ENCODE measurements around the gene ITPA. TPM values are rescaled to one million over a fixed set of nuclear protein-coding genes. Genes with fewer than 3 reads are reported as not detected.

Gene ITPA
- total and polyA plus RNA-seq, 10 of the 15 experiments (the other 5 are each of a cell fraction or from before 2014, with no cell fraction given), result 5.5 to 124 (median 66.3) TPM

DNA sequence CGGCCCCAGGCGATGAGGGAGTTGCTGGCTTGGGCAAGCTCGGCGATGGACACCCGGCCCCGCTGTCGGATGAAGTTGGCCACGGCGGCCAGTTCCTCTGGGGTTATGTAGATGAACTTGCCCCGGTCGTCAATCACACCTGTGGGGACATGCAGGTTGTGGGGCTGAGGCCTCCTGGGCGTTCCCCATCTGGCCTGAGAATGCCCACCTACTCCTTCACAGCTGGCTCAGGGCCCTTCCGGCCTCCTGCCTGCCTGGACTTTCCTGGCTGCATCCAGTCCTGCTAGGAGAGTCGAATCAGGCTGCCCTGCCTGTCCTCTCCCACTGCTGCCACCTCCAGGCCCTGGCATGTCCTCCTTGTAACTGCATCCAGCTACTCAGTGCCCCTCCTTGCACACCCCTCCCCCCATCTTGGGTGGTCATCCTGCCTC is 18.6 kb upstream of the ITPA start:
- no peaks in the 10 kb centered on the region for H3K27me3 ChIP-seq (replicated peaks in 1 of 2; ENCODE audit: control insufficient read depth in 2 of 2, insufficient read depth in 2 of 2, low read length in 1 of 2)
- ChIA-PET POLR2A (no interaction called here), SMC1A (ENCODE audit: uncharacterized antibody, unreplicated experiment) (no interaction called here), CTCF (no interaction called here), RAD21 (ENCODE audit: unreplicated experiment) (no interaction called here)
- TF ChIP-seq E4F1 (IDR thresholded peaks at IDR 0.05; ENCODE audit: borderline replicate concordance, partially characterized antibody), result no peak
- TF ChIP-seq, protein P1, sequence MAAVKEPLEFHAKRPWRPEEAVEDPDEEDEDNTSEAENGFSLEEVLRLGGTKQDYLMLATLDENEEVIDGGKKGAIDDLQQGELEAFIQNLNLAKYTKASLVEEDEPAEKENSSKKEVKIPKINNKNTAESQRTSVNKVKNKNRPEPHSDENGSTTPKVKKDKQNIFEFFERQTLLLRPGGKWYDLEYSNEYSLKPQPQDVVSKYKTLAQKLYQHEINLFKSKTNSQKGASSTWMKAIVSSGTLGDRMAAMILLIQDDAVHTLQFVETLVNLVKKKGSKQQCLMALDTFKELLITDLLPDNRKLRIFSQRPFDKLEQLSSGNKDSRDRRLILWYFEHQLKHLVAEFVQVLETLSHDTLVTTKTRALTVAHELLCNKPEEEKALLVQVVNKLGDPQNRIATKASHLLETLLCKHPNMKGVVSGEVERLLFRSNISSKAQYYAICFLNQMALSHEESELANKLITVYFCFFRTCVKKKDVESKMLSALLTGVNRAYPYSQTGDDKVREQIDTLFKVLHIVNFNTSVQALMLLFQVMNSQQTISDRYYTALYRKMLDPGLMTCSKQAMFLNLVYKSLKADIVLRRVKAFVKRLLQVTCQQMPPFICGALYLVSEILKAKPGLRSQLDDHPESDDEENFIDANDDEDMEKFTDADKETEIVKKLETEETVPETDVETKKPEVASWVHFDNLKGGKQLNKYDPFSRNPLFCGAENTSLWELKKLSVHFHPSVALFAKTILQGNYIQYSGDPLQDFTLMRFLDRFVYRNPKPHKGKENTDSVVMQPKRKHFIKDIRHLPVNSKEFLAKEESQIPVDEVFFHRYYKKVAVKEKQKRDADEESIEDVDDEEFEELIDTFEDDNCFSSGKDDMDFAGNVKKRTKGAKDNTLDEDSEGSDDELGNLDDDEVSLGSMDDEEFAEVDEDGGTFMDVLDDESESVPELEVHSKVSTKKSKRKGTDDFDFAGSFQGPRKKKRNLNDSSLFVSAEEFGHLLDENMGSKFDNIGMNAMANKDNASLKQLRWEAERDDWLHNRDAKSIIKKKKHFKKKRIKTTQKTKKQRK (IDR thresholded peaks at IDR 0.05; ENCODE audit: low read depth, low read length), result no peak
- TF ChIP-seq, protein P2, sequence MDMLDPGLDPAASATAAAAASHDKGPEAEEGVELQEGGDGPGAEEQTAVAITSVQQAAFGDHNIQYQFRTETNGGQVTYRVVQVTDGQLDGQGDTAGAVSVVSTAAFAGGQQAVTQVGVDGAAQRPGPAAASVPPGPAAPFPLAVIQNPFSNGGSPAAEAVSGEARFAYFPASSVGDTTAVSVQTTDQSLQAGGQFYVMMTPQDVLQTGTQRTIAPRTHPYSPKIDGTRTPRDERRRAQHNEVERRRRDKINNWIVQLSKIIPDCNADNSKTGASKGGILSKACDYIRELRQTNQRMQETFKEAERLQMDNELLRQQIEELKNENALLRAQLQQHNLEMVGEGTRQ (IDR thresholded peaks at IDR 0.05; ENCODE audit: borderline replicate concordance, low read depth, low read length), result no peak
- TF ChIP-seq RB1 (IDR thresholded peaks at IDR 0.05; ENCODE audit: borderline replicate concordance), result no peak
- TF ChIP-seq IRF5 (IDR thresholded peaks at IDR 0.05; ENCODE audit: borderline replicate concordance), result no peak
- TF ChIP-seq NR2F1 (conservative IDR thresholded peaks at IDR 0.05), result no peak
- no peak for TF ChIP-seq ZNF24 (IDR thresholded peaks at IDR 0.05)
- no peak for TF ChIP-seq ZNF384 (IDR thresholded peaks at IDR 0.05; ENCODE audit: borderline replicate concordance, low read depth, low read length)
- no peak for TF ChIP-seq RAD51 (IDR thresholded peaks at IDR 0.05)
- no peak for TF ChIP-seq YBX1 (IDR thresholded peaks at IDR 0.05)
- no peak for TF ChIP-seq NBN (IDR thresholded peaks at IDR 0.05)
- no peak for TF ChIP-seq CHD2 (IDR thresholded peaks at IDR 0.05; ENCODE audit: borderline replicate concordance, low read depth, low read length)
- no peak for TF ChIP-seq HCFC1 (IDR thresholded peaks at IDR 0.05; ENCODE audit: low read length)
- no peak for TF ChIP-seq NFIC (IDR thresholded peaks at IDR 0.05; ENCODE audit: low read depth, low read length)
- no peak for TF ChIP-seq BHLHE40 (IDR thresholded peaks at IDR 0.05; ENCODE audit: borderline replicate concordance in 1 of 2, low read depth in 2 of 2, low read length in 1 of 2)
- 0 out of 2 replicates have a peak, but pooled peaks cover 2% of the 10 kb centered on the region for H4K20me1 ChIP-seq (ENCODE audit: control insufficient read depth, insufficient read depth)
- no peak for DNase-seq (ENCODE audit: low read depth, low spot score)
- H3K9ac ChIP-seq (ENCODE audit: control insufficient read depth, insufficient read depth, low read length), result no peak overlapping the region
- ATAC-seq, result no peak
- no peaks in the 10 kb centered on the region for H3K79me2 ChIP-seq (ENCODE audit: control insufficient read depth, insufficient read depth, low read length)
- H3K4me1 ChIP-seq (ENCODE audit: control insufficient read depth, insufficient read depth, low read length), result no peaks in the 10 kb centered on the region
- intact Hi-C loops (cut with micrococcal nuclease; ENCODE audit: unreplicated experiment), result no loop called here
- 94% methylated on average over 14 of the region's 14 CpGs for WGBS (ENCODE audit: insufficient coverage, insufficient replicate concordance, low lambda C conversion rate, missing lambda C conversion rate)
- H3K4me2 ChIP-seq (ENCODE audit: control insufficient read depth, insufficient read depth), result no peak overlapping the region
- H3K27ac ChIP-seq (ENCODE audit: control insufficient read depth, insufficient read depth), result no peak overlapping the region
- H3K4me3 ChIP-seq, result no peak overlapping the region
- FAIRE-seq, result no peak
- no TSS peak for BruUV-seq (replicated peaks)
- peaks cover 11 to 32% of the 10 kb centered on the region in 2 experiments; a peak in 3 of 4 replicates for H3K36me3 ChIP-seq (ENCODE audit: control insufficient read depth in 2 of 2, insufficient read depth in 2 of 2, low read length in 1 of 2)
- no peak overlapping the region for H2AFZ ChIP-seq (ENCODE audit: control insufficient read depth, low read depth, low read length)
- in situ Hi-C loops (cut with MboI), result no loop called here
- H3K9me3 ChIP-seq (replicated peaks; ENCODE audit: control insufficient read depth, insufficient read depth, low read length), result no peaks in the 10 kb centered on the region
